Transverse colon (tissue), 4 donors: Measurements from ENCODE around the gene B3GALT5.

Experiments
- CTCF ChIP-seq, 5 experiments: fragments of 200-600 bp in 3 of 5; fragments of 450-650 bp in 2 of 5; sonication (generic) in 3 of 5; IDR thresholded peaks; 1 replicate in 2 of 5; 2 replicates in 3 of 5; pipeline ENCODE4 v1.5.1; 2016 to 2017; ENCODE audit warnings: antibody characterized with exemption in 5 of 5, inconsistent platforms in 3 of 5, mild to moderate bottlenecking in 2 of 5, moderate library complexity in 1 of 5
- POLR2A ChIP-seq: fragments of 450-650 bp; IDR thresholded peaks from one replicate; pipeline ENCODE4 v1.6.1; 2016; ENCODE audit warnings: antibody characterized with exemption, mild to moderate bottlenecking, moderate library complexity
- POLR2AphosphoS5 ChIP-seq, 3 donors: sonication (generic); formaldehyde crosslinking; IDR thresholded peaks; one replicate each; pipeline ENCODE4 v1.6.1; 2016; ENCODE audit warnings: antibody characterized with exemption in 3 of 3

GRCh38 chr21:39714331-39714730 lies 101.6 kb downstream of the B3GALT5 start:
- TF ChIP-seq POLR2A (no peak), CTCF (IDR thresholded peaks at IDR 0.05) (no peak), POLR2AphosphoS5 (IDR thresholded peaks at IDR 0.05) (no peak)
